Activated CD8-positive, alpha-beta T cell treated with anti-CD3 and anti-CD28 coated beads for 36 hours (primary cell): ENCODE data around the gene FOXC1. TPM values are rescaled to one million over a fixed set of nuclear protein-coding genes. Genes with fewer than 3 reads are reported as not detected.

Experiments
- ATAC-seq: fragments of 200-7000 bp; cut with Tn5 transposase; one replicate; pipeline ENCODE4 v1.10.0; 2021; ENCODE audit warnings: mild to moderate bottlenecking, moderate library complexity
- CTCF ChIA-PET: fragments of 350-600 bp; sonication (Branson Sonifier 250); formaldehyde crosslinking; loops from one replicate; lab custom pipeline; 2021; ENCODE audit warnings: antibody characterized with exemption; lab: Charles Lee
- POLR2A ChIA-PET: fragments of 350-600 bp; sonication (Branson Sonifier 250); formaldehyde crosslinking; loops from one replicate; lab custom pipeline; 2021; ENCODE audit warnings: antibody characterized with exemption; lab: Charles Lee
- DNase-seq: peaks from one replicate; pipeline ENCODE4 v3.0.0-alpha.2; 2020
- H3K27ac Mint-ChIP-seq: one replicate; pipeline ENCODE4 v1.8.0; 2021; ENCODE audit warnings: mild to moderate bottlenecking, mixed read lengths
- H3K27me3 Mint-ChIP-seq: one replicate; pipeline ENCODE4 v1.8.0; 2021; ENCODE audit warnings: mixed read lengths
- H3K36me3 Mint-ChIP-seq: one replicate; pipeline ENCODE4 v1.8.0; 2021; ENCODE audit warnings: low read depth, mixed read lengths
- H3K4me1 Mint-ChIP-seq: one replicate; pipeline ENCODE4 v1.8.0; 2021; ENCODE audit warnings: low read depth, mixed read lengths
- H3K4me3 Mint-ChIP-seq: one replicate; pipeline ENCODE4 v1.8.0; 2021; ENCODE audit warnings: mild to moderate bottlenecking, moderate library complexity, mixed read lengths
- H3K9me3 Mint-ChIP-seq: one replicate; pipeline ENCODE4 v1.8.0; 2021; ENCODE audit warnings: mixed read lengths
- CTCF ChIP-seq: fragments of 200-600 bp; IDR thresholded peaks from one replicate; pipeline ENCODE4 v1.8.0; 2022; ENCODE audit warnings: antibody characterized with exemption, mild to moderate bottlenecking
- intact Hi-C: fragments of 100-400 bp; cut with micrococcal nuclease; formaldehyde crosslinking; loops from one replicate; pipeline ENCODE4 v1.10.0; 2022
- total RNA-seq, 2 experiments: library from RNA; stranded (reverse); gene quantifications; one replicate each; pipeline ENCODE4 v1.2.3, GENCODE V29; 2021

Gene FOXC1
- total RNA-seq, 2 experiments from 2014 or later, result 0.16 TPM; not detected in 1

GRCh38 chr6:1644516-1645060, 34.9 kb downstream of the FOXC1 start:
- no peak for DNase-seq
- Mint-ChIP-seq H3K9me3 (no peaks in the 10 kb centered on the region), H3K27ac (no peak overlapping the region), H3K4me3 (no peak overlapping the region), H3K36me3 (no peaks in the 10 kb centered on the region), H3K27me3 (no peaks in the 10 kb centered on the region), H3K4me1 (no peaks in the 10 kb centered on the region)
- ChIA-PET CTCF (no interaction called here), POLR2A (no interaction called here)
- intact Hi-C loops, result no loop called here
- no peak for TF ChIP-seq CTCF
- no peak for ATAC-seq

GRCh38 chr6:1645466-1646185, 35.9 kb downstream of the FOXC1 start:
- no peaks in the 10 kb centered on the region for H3K27me3 Mint-ChIP-seq
- intact Hi-C loops, result no loop called here

GRCh38 chr6:1651362-1651761, 41.6 kb downstream of the FOXC1 start:
- no peak for DNase-seq
- H3K36me3 Mint-ChIP-seq, result no peaks in the 10 kb centered on the region
- no peak overlapping the region for H3K4me3 Mint-ChIP-seq
- POLR2A ChIA-PET, result no interaction called here
- H3K27me3 Mint-ChIP-seq, result no peaks in the 10 kb centered on the region
- intact Hi-C loops, result no loop called here
- no peaks in the 10 kb centered on the region for H3K4me1 Mint-ChIP-seq
- no peak overlapping the region for H3K27ac Mint-ChIP-seq
- ATAC-seq, result no peak
- CTCF ChIA-PET, result no interaction called here
- H3K9me3 Mint-ChIP-seq, result no peaks in the 10 kb centered on the region
- no peak for TF ChIP-seq CTCF

More at GRCh38 chr6:1645466-1646185, 35.9 kb downstream of the FOXC1 start:
- H3K27ac Mint-ChIP-seq, result no peak overlapping the region
- ChIA-PET CTCF (no interaction called here), POLR2A (no interaction called here)
- no peaks in the 10 kb centered on the region for H3K9me3 Mint-ChIP-seq
- no peaks in the 10 kb centered on the region for H3K36me3 Mint-ChIP-seq
- H3K4me3 Mint-ChIP-seq, result no peak overlapping the region
- no peaks in the 10 kb centered on the region for H3K4me1 Mint-ChIP-seq
- no peak for DNase-seq
- ATAC-seq, result no peak
- no peak for TF ChIP-seq CTCF

GRCh38 chr6:1652842-1653241, 43.1 kb downstream of the FOXC1 start:
- Mint-ChIP-seq H3K27me3 (no peaks in the 10 kb centered on the region), H3K27ac (no peak overlapping the region), H3K4me1 (no peaks in the 10 kb centered on the region), H3K36me3 (no peaks in the 10 kb centered on the region), H3K4me3 (no peak overlapping the region), H3K9me3 (no peaks in the 10 kb centered on the region)
- ATAC-seq, result no peak
- ChIA-PET POLR2A (no interaction called here), CTCF (no interaction called here)
- TF ChIP-seq CTCF, result no peak
- no peak for DNase-seq
- intact Hi-C loops, result no loop called here

- TF ChIP-seq CTCF, result no peak
- ChIA-PET POLR2A (no interaction called here), CTCF (interaction anchor here (0.6 kb wide), 1 partner anchor 124 kb away, joined by 3 read pairs; no protein-coding TSS in a partner anchor)
- intact Hi-C loops, result no loop called here
- Mint-ChIP-seq H3K27ac (no peak overlapping the region), H3K9me3 (no peaks in the 10 kb centered on the region), H3K36me3 (no peaks in the 10 kb centered on the region), H3K4me3 (no peak overlapping the region), H3K4me1 (no peaks in the 10 kb centered on the region), H3K27me3 (no peaks in the 10 kb centered on the region)
- DNase-seq (no peak), ATAC-seq (no peak)
These were observed 44.3 kb downstream of the FOXC1 start for GRCh38 chr6:1654054-1654453.
